Small intestine (tissue), 7 donors: ENCODE results near the gene CNPY3. TPM values are rescaled to one million over a fixed set of nuclear protein-coding genes. Genes with fewer than 3 reads are reported as not detected.
"Not testable (repeated sequence)": the region's sequence is repeated elsewhere in the genome, so short reads cannot be mapped to it uniquely, and the experiment has no call there.

Experiments
- DNase-seq, 2 donors: peaks; one replicate each; pipeline versions ENCODE4 v3.0.0 to v3.0.0-alpha.2; 2013
- FAIRE-seq: peaks from 2 replicates; lab custom pipeline; 2012; peaks lifted over from hg19 to GRCh38; lab: Jason Lieb, UNC
- H3K27ac ChIP-seq, 3 donors: one replicate each; pipeline ENCODE4 v1.5.1; 2013; ENCODE audit warnings: low read length in 2 of 3, mild to moderate bottlenecking in 2 of 3, control low read depth in 1 of 3, inconsistent platforms in 1 of 3, low read depth in 1 of 3, moderate library complexity in 1 of 3
- H3K27me3 ChIP-seq, 3 donors: one replicate each; pipeline ENCODE4 v1.6.1; 2013; ENCODE audit warnings: low read length in 3 of 3, inconsistent platforms in 1 of 3; ENCODE audit not compliant: control insufficient read depth in 3 of 3, insufficient read depth in 3 of 3
- H3K36me3 ChIP-seq, 3 donors: one replicate each; pipeline ENCODE4 v1.6.1; 2013; ENCODE audit warnings: low read length in 3 of 3, inconsistent platforms in 1 of 3, low read depth in 1 of 3, mild to moderate bottlenecking in 1 of 3, moderate library complexity in 1 of 3; ENCODE audit not compliant: control insufficient read depth in 3 of 3, insufficient read depth in 2 of 3
- H3K4me1 ChIP-seq, 3 donors: one replicate each; pipeline ENCODE4 v1.6.1; 2013; ENCODE audit warnings: low read length in 2 of 3, inconsistent platforms in 1 of 3, low read depth in 1 of 3, mild to moderate bottlenecking in 1 of 3, moderate library complexity in 1 of 3; ENCODE audit not compliant: control insufficient read depth in 3 of 3, insufficient read depth in 2 of 3
- H3K4me3 ChIP-seq, 3 donors: one replicate each; pipeline ENCODE4 v1.5.1; 2013; ENCODE audit warnings: low read length in 3 of 3, control low read depth in 1 of 3, inconsistent platforms in 1 of 3, low read depth in 1 of 3, mild to moderate bottlenecking in 1 of 3, moderate library complexity in 1 of 3
- H3K9me3 ChIP-seq, 2 donors: one replicate each; pipeline ENCODE4 v1.6.1; 2013; ENCODE audit warnings: low read depth in 1 of 2, low read length in 1 of 2; ENCODE audit not compliant: control insufficient read depth in 2 of 2, insufficient read depth in 1 of 2
- WGBS, 3 donors: extraction: QIAGEN DNeasy Blood & Tissue Kit; methylation state at CpG; one replicate each; pipeline ENCODE4 v1.1.7; 2013; 5-methylcytosine and 5-hydroxymethylcytosine counted together
- polyA plus RNA-seq, 4 donors: library from polyadenylated mRNA; stranded (reverse) in 3 of 4; unstranded in 1 of 4; fragments of 200-250 nt in 3 of 4; fragments of 120-200 nt in 1 of 4; gene quantifications; one replicate each; pipeline versions ENCODE4 v1.2.1 to v1.2.3, GENCODE V29; 2013
- donor health status: healthy with polysubstance abuse.
- donor health status: control.
- donor health status: control.
- donor health status: Bipolar disorder and iron deficiency.
- donor health status: healthy.

The CNPY3 gene
- polyA plus RNA-seq, 4 donors: 8.7 to 57.3 (median 25.3) TPM

DNA sequence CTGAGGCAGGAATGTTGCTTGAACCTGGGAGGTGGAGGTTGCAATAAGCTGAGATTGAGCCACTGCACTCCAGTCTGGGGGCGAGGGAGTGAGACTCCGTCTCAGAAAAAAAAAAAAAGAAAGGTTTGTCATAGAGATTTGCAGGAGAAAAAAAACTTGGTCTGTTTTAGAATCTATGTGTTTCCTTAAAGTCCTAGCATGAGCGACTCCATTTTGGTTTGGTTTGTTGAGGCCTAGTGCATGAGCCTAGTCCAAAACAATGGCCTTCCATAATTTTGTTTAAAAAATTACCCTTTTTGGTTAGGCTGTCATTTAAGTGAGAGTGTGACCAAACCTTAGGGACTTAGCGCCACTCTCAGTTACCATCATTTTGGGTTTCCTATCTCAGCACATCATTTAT is 23.1 kb downstream of the CNPY3 start:
- Histone ChIP-seq H3K4me1 (no peaks in the 10 kb centered on the region), H3K4me3 (no peak overlapping the region), H3K36me3 (no peaks in the 10 kb centered on the region), H3K27ac (no peak overlapping the region), H3K27me3 (no peaks in the 10 kb centered on the region), H3K9me3 (no peaks in the 10 kb centered on the region)
- WGBS, 3 donors: 92 to 99% (median 95%) methylated on average over 4 of the region's 4 CpGs
- no peak for FAIRE-seq
- no peak for DNase-seq

DNA sequence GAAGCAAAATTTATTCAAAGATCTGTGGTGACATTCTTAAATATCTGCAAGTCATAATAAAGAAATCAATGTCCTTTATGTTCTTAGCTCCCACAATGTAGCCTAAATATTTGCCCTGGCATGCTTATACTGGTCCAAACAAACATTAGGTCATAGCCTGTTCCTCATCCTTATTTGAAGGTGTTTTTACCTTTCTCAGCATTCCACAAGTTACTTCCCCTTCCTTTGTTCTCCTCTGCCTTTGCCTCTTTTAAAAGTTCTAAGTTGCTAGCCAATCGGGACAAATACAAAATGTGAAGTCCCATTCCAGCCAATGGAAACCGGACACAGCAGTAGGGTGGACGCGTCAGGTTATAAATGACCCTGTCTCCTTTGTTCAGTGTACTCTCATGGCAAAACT is 25.1 kb downstream of the CNPY3 start:
- DNase-seq, H3K9me3 ChIP-seq, H3K4me3 ChIP-seq, H3K36me3 ChIP-seq, FAIRE-seq, H3K27ac ChIP-seq, H3K4me1 ChIP-seq, H3K27me3 ChIP-seq: not testable (repeated sequence)
- 79 to 95% (median 86%) methylated on average over 4 of the region's 4 CpGs for WGBS, 3 donors

DNA sequence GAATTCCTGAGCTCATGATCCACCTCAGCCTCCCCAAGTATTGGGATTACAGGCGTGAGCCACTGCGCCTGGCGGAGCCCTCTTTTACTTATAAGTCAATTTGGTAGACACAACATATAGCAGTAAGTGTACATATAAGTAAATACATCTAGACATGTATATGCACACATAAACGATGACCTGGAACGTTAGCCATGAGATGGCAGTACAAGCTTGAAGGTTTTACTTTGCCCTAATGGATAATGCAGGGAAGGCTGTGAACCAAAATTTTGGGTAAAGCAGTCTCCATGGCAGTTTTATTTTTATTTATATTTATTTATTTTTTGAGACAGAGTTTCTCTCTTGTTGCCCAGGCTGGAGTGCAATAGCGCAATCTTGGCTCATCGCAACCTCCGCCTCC is 28.8 kb downstream of the CNPY3 start:
- Histone ChIP-seq H3K27me3 (peaks cover 0 to 3% (median 0%) of the 10 kb centered on the region in 3 donors), H3K9me3 (no peaks in the 10 kb centered on the region), H3K4me1 (peaks cover 0 to 11% (median 0%) of the 10 kb centered on the region in 3 donors), H3K4me3 (no peak overlapping the region), H3K27ac (no peak overlapping the region), H3K36me3 (peaks cover 0 to 15% (median 0%) of the 10 kb centered on the region in 3 donors)
- no peak for DNase-seq
- FAIRE-seq: no peak
- WGBS, 3 donors: 79 to 85% (median 80%) methylated on average over 8 of the region's 8 CpGs

DNA sequence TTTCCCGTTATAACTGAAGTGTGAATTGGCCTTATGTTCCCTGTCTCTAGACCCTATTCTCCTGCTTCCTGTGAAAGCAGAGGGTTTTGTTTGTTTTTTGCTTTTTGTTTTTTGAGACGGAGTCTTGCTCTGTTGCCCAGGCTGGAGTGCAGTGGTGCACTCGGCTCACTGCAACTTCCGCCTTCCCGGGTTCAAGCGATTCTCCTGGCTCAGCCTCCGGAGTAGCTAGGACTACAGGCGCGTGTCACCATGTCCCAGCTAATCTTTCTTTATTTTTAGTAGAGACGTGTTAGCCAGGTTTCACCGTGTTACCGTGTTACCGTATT is 30.6 kb downstream of the CNPY3 start:
- no peak for FAIRE-seq
- WGBS, 3 donors: 14 to 34% (median 24%) methylated on average over 13 of the region's 13 CpGs

DNA sequence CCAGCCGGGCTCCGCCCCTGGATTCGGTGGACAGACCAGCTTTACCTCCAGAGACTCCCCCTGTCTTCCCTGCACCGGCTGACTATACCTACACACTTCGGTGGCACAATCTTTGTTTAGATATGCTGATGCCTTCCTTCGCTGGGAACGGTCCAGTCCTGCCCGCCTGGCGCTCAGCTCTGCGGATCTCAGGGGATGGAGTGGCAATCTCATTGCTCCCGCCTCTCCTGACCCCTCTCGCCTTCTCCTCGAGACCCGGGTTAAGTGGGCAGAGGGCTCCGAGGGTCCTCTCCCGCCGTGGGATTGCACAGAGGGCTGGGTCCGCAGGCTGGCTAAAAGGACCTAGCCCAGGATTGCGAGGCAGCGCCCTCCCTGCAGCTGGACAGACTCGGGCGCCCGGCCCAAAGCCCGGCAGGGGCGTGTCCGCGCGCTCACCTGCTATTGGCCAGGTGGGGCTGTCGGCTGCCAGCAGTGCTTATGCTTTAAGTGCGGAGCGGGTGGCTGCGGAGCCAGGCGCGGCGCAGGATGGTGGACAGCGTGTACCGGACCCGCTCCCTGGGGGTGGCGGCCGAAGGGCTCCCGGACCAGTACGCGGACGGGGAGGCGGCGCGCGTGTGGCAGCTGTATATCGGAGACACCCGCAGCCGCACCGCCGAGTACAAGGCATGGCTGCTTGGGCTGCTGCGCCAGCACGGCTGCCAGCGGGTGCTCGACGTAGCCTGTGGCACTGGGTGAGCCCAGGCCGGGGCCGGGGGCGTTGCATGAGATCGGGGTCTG is 31.2 kb downstream of the CNPY3 start, which contains the start of gene GNMT:
Gene GNMT, plus strand, starts transcription at position 512 of the 777 bp plus-strand sequence. Its CDS starts 14 bp downstream, at position 526.
- H3K36me3 ChIP-seq: peaks cover 5 to 37% (median 7%) of the 10 kb centered on the region in 3 donors
- FAIRE-seq (no peak), DNase-seq (peak; percentile 82 to 84)
- WGBS, 3 donors: 1 to 4% (median 3%) methylated on average over 56 to 62 of the region's 62 CpGs
- no peaks in the 10 kb centered on the region for H3K9me3 ChIP-seq
- peak within 1 kb of the TSS in 2 of 3 donors; percentile 43 to 57 for H3K4me3 ChIP-seq
- H3K27ac ChIP-seq: no peak within 1 kb of the TSS
- H3K27me3 ChIP-seq: peaks cover 0 to 3% (median 0%) of the 10 kb centered on the region in 3 donors
- H3K4me1 ChIP-seq: peaks cover 0 to 11% (median 0%) of the 10 kb centered on the region in 3 donors

More for the DNA sequence above, 30.6 kb downstream of the CNPY3 start:
- no peak for DNase-seq
- Histone ChIP-seq H3K4me3 (peak overlapping the region in 2 of 3 donors; percentile 43 to 57), H3K4me1 (peaks cover 0 to 11% (median 0%) of the 10 kb centered on the region in 3 donors), H3K27ac (no peak overlapping the region), H3K36me3 (peaks cover 2 to 32% (median 7%) of the 10 kb centered on the region in 3 donors), H3K9me3 (no peaks in the 10 kb centered on the region), H3K27me3 (peaks cover 0 to 3% (median 0%) of the 10 kb centered on the region in 3 donors)

DNA sequence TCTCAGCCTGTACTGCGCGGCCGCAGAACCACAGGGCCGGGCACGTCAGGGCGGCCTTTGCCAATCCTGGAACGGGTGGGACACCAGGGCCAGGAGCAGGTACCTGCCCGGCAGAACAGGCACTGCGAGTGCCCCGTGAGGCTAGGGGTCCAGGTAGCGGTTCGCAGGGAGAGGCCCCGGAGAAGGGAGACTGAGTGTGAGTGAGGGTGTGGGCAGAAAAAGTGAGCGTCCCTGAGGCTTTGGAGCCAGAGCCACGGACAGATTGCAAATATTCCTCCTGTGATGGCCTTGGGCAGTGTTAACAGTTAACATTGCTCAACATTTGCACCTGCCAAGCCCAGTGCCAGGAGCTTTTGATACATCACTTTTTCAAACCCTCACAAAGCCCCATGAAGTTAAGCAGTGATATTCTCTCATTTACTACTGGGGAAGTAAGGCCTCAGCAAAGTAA is 31.8 kb downstream of the CNPY3 start:
- Histone ChIP-seq H3K9me3 (no peaks in the 10 kb centered on the region), H3K4me1 (peaks cover 0 to 11% (median 0%) of the 10 kb centered on the region in 3 donors), H3K27me3 (peaks cover 0 to 3% (median 0%) of the 10 kb centered on the region in 3 donors), H3K4me3 (peak overlapping the region in 2 of 3 donors; percentile 43 to 57), H3K27ac (no peak overlapping the region), H3K36me3 (peaks cover 5 to 44% (median 7%) of the 10 kb centered on the region in 3 donors)
- 9 to 28% (median 21%) methylated on average over 15 of the region's 15 CpGs for WGBS, 3 donors
- DNase-seq (no peak), FAIRE-seq (no peak)

DNA sequence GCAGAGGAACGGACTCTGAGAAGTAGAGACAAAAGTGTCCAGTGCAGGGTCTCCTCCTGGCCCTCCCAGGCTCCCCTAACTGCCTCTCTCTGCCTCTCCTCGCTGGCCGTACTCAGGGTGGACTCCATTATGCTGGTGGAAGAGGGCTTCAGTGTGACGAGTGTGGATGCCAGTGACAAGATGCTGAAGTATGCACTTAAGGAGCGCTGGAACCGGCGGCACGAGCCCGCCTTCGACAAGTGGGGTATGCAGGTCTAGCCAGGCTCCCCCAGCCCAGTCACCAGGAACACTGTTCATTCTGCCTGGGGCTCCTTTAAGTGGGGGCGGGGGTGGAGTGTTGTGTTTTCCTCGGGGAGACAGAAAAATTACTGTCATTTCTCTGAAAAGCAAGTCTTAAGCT is 32.8 kb downstream of the CNPY3 start:
- peaks cover 0 to 3% (median 0%) of the 10 kb centered on the region in 3 donors for H3K27me3 ChIP-seq
- FAIRE-seq (no peak), DNase-seq (no peak)
- peaks cover 5 to 53% (median 9%) of the 10 kb centered on the region in 3 donors for H3K36me3 ChIP-seq
- WGBS, 3 donors: 92 to 96% (median 94%) methylated on average over 12 of the region's 12 CpGs
- no peaks in the 10 kb centered on the region for H3K9me3 ChIP-seq
- H3K4me3 ChIP-seq: no peak overlapping the region
- no peak overlapping the region for H3K27ac ChIP-seq
- H3K4me1 ChIP-seq: peaks cover 0 to 11% (median 0%) of the 10 kb centered on the region in 3 donors

DNA sequence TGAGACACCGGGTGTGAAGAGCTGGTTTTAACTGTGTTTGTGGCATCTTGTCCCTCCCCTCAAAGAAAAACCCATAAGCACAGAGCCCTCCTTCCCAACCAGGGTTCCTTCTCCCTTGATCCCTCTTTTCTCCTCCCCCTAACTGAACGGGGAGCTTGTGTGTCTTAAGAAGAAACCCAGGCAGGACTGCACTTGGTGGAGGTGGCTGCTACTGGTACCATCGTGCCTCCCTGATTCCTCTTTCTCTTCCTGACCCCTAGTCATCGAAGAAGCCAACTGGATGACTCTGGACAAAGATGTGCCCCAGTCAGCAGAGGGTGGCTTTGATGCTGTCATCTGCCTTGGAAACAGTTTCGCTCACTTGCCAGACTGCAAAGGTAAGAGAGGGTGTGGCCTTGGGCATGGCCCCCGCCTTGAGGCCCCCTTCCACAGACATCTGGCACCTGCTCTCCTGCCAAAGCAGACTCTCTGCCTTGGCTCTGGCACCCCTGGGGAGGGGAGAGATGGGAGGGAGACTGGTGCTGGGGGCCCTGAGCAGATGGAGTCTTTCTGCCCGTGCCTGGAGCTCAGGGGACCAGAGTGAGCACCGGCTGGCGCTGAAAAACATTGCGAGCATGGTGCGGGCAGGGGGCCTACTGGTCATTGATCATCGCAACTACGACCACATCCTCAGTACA is 33.4 kb downstream of the CNPY3 start:
- DNase-seq: no peak
- Histone ChIP-seq H3K4me1 (peaks cover 0 to 11% (median 0%) of the 10 kb centered on the region in 3 donors), H3K27ac (no peak overlapping the region), H3K36me3 (peaks cover 11 to 58% (median 12%) of the 10 kb centered on the region in 3 donors), H3K4me3 (no peak overlapping the region), H3K9me3 (no peaks in the 10 kb centered on the region), H3K27me3 (peaks cover 0 to 3% (median 0%) of the 10 kb centered on the region in 3 donors)
- FAIRE-seq: no peak
- WGBS, 3 donors: 90 to 93% (median 92%) methylated on average over 12 to 13 of the region's 13 CpGs
